Skeletal muscle cell (primary cell): Measurements from ENCODE around the gene BIK.
"Not testable (repeated sequence)": the region's sequence is repeated elsewhere in the genome, so short reads cannot be mapped to it uniquely, and the experiment has no call there.

Source experiments
- DNase-seq: peaks from one replicate; pipeline ENCODE4 v3.0.0-alpha.2; 2010; ENCODE audit warnings: low read depth
- H3K4me3 ChIP-seq: 2 replicates; pipeline ENCODE4 v1.5.1; 2011; ENCODE audit warnings: low read depth, mild to moderate bottlenecking, control low read depth, low read length, moderate library complexity

BIK gene

GRCh38 chr22:43101306-43101705 is 9.2 kb upstream of the BIK start:
- DNase-seq, result no peak
- H3K4me3 ChIP-seq, result no peak overlapping the region

- H3K4me3 ChIP-seq, DNase-seq: not testable (repeated sequence)
Measured at GRCh38 chr22:43104056-43104625, 6.4 kb upstream of the BIK start.

- DNase-seq, H3K4me3 ChIP-seq: not testable (repeated sequence)
Measured at GRCh38 chr22:43104950-43105349, 5.6 kb upstream of the BIK start.

GRCh38 chr22:43106302-43106701 is 4.2 kb upstream of the BIK start:
- H3K4me3 ChIP-seq, result no peak overlapping the region
- DNase-seq, result no peak

- no peak for DNase-seq
- no peak overlapping the region for H3K4me3 ChIP-seq
Measured at GRCh38 chr22:43109511-43109910, 1.0 kb upstream of the BIK start.

- peak overlapping the region; percentile 48 for H3K4me3 ChIP-seq
- no peak for DNase-seq
Measured at GRCh38 chr22:43109921-43110443, 568 bp upstream of the BIK start.

- DNase-seq, result no peak
- H3K4me3 ChIP-seq, result peak overlapping the region; percentile 48
Measured at GRCh38 chr22:43110927-43111623, 525 bp downstream of the BIK start.

- no peak for DNase-seq
- no peak overlapping the region for H3K4me3 ChIP-seq
Measured at GRCh38 chr22:43113526-43114251, 3.1 kb downstream of the BIK start.

- no peak for DNase-seq
- no peak overlapping the region for H3K4me3 ChIP-seq
Measured at GRCh38 chr22:43114958-43115357, 4.4 kb downstream of the BIK start.

GRCh38 chr22:43116932-43117331 is 6.4 kb downstream of the BIK start:
- DNase-seq, result no peak
- no peak overlapping the region for H3K4me3 ChIP-seq

GRCh38 chr22:43118024-43118849 is 7.7 kb downstream of the BIK start:
- no peak overlapping the region for H3K4me3 ChIP-seq
- no peak for DNase-seq

GRCh38 chr22:43118953-43119458 is 8.5 kb downstream of the BIK start:
- DNase-seq, result no peak
- H3K4me3 ChIP-seq, result no peak overlapping the region

- H3K4me3 ChIP-seq, result no peak overlapping the region
- no peak for DNase-seq
Measured at GRCh38 chr22:43126501-43127165, 16.1 kb downstream of the BIK start.

- DNase-seq, result no peak
- no peak overlapping the region for H3K4me3 ChIP-seq
Measured at GRCh38 chr22:43127166-43127908, 16.8 kb downstream of the BIK start.

- no peak overlapping the region for H3K4me3 ChIP-seq
- DNase-seq, result no peak
Measured at GRCh38 chr22:43128116-43128515, 17.6 kb downstream of the BIK start.

GRCh38 chr22:43128928-43129424 is 18.4 kb downstream of the BIK start:
- no peak for DNase-seq
- no peak overlapping the region for H3K4me3 ChIP-seq

- no peak for DNase-seq
- H3K4me3 ChIP-seq, result no peak overlapping the region
Measured at GRCh38 chr22:43129426-43130425, 19.2 kb downstream of the BIK start.
